Left forelimb (tissue), 1 donor: ENCODE results near the gene INPPL1.

Source experiments
- DNase-seq: peaks from one replicate; pipeline ENCODE4 v3.0.0-alpha.2; 2018; ENCODE audit warnings: low spot score

Gene INPPL1

GRCh38 chr11:72280726-72281315 lies 56.3 kb downstream of the INPPL1 start:
- no peak for DNase-seq

GRCh38 chr11:72283947-72284346 lies 59.4 kb downstream of the INPPL1 start:
- DNase-seq = no peak

GRCh38 chr11:72287293-72287692 lies 62.7 kb downstream of the INPPL1 start:
- no peak for DNase-seq
